ENCODE data around the gene ECE2.

DNA sequence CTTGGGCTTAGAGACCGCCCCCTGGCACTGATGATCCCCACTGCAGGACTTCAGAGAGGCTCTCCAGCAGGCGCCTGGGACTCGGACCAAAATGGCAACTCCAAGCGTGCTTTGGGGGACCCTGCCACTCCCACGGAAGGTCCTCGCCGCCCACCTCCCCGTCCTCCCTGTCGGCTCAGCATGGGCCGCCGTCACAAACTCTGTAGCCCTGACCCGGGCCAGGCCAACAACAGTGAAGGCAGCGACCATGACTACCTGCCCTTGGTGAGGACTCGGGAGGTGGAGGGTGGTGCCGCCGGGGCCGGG is 34.7 kb upstream of the ECE2 start:
- no peak for TF ChIP-seq HEYL (CRISPR knock-in tag; IDR thresholded peaks at IDR 0.05)
- no peak for TF ChIP-seq POLR2A (IDR thresholded peaks at IDR 0.05; ENCODE audit: low read length)
- TF ChIP-seq JUN (IDR thresholded peaks at IDR 0.05), result no peak
- TF ChIP-seq, protein P1, sequence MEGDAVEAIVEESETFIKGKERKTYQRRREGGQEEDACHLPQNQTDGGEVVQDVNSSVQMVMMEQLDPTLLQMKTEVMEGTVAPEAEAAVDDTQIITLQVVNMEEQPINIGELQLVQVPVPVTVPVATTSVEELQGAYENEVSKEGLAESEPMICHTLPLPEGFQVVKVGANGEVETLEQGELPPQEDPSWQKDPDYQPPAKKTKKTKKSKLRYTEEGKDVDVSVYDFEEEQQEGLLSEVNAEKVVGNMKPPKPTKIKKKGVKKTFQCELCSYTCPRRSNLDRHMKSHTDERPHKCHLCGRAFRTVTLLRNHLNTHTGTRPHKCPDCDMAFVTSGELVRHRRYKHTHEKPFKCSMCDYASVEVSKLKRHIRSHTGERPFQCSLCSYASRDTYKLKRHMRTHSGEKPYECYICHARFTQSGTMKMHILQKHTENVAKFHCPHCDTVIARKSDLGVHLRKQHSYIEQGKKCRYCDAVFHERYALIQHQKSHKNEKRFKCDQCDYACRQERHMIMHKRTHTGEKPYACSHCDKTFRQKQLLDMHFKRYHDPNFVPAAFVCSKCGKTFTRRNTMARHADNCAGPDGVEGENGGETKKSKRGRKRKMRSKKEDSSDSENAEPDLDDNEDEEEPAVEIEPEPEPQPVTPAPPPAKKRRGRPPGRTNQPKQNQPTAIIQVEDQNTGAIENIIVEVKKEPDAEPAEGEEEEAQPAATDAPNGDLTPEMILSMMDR (IDR thresholded peaks at IDR 0.05), result no peak
- no peak for TF ChIP-seq NFE2L2 (conservative IDR thresholded peaks at IDR 0.05; ENCODE audit: low read length)

All from A549 (cell line).